A549 treated with AZD9567 at 1 μM for 4 hours (cell line): ENCODE measurements around the gene PTH2. TPM values are rescaled to one million over a fixed set of nuclear protein-coding genes. Genes with fewer than 3 reads are reported as not detected.

Source experiments
- total RNA-seq: library from RNA; stranded (reverse); fragments of 200-300 nt; extraction: Qiagen RNA extraction; gene quantifications from 5 replicates; pipeline ENCODE4 v1.2.3, GENCODE V29; 2022; ENCODE audit not compliant: insufficient read depth

Gene PTH2
- not detected in 5 replicates for total RNA-seq

GRCh38 chr19:49423071-49423984, at the start of gene PTH2:
Gene PTH2 (minus strand): TSS chr19:49423441. CDS start chr19:49423339, 102 bp downstream.

GRCh38 chr19:49453013-49453756, 29.9 kb upstream of the PTH2 start, which contains the start of gene ALDH16A1:
Gene ALDH16A1 (plus strand): TSS chr19:49453225. CDS start chr19:49453332, 107 bp downstream.

GRCh38 chr19:49451430-49452181, 28.4 kb upstream of the PTH2 start, which contains the start of gene PIH1D1:
Gene PIH1D1 (minus strand): TSS chr19:49451814. CDS start chr19:49451574, 240 bp downstream.

GRCh38 chr19:49441210-49441959, 18.1 kb upstream of the PTH2 start, which contains the start of gene SLC17A7:
Gene SLC17A7 (minus strand): TSS chr19:49441527. CDS start chr19:49441379, 148 bp downstream.

GRCh38 chr19:49425178-49425577, 1.9 kb upstream of the PTH2 start, which contains the start of gene GFY:
Gene GFY (plus strand): TSS chr19:49425388. CDS start chr19:49426431, 1,043 bp downstream.

GRCh38 chr19:49387936-49388372, 35.3 kb downstream of the PTH2 start, which contains the start of gene KASH5:
Gene KASH5 (plus strand): TSS chr19:49388249. CDS start chr19:49390884, 2,635 bp downstream.

Other genes with a start within 250 kb of the PTH2 start
- gene SLC6A16, start 98.2 kb downstream of the PTH2 start, total RNA-seq = 1.4 to 2.0 TPM (median 1.4 TPM) in 4 of 5 replicates, not detected in the other
- gene CD37, start 88.0 kb downstream of the PTH2 start, total RNA-seq = not detected in 5 replicates
- 13.2 to 33.0 TPM (median 16.2 TPM) in 5 replicates for gene TEAD2, start 61.0 kb downstream of the PTH2 start, total RNA-seq
- gene DKKL1, start 59.6 kb downstream of the PTH2 start, total RNA-seq = 0.50 to 0.55 TPM (median 0.53 TPM) in 4 of 5 replicates, not detected in the other
- gene KASH5, start 35.2 kb downstream of the PTH2 start, total RNA-seq = 0.20 TPM in 1 of 5 replicates, not detected in the others
- gene GFY, start 1.9 kb upstream of the PTH2 start, total RNA-seq = 0.12 to 0.19 TPM (median 0.15 TPM) in 4 of 5 replicates, not detected in the other
- gene SLC17A7, start 18.1 kb upstream of the PTH2 start, total RNA-seq = 0.63 to 3.0 TPM (median 0.82 TPM) in 5 replicates
- gene PIH1D1, start 28.4 kb upstream of the PTH2 start, total RNA-seq = 66.4 to 97.1 TPM (median 93.3 TPM) in 5 replicates
- gene ALDH16A1, start 29.8 kb upstream of the PTH2 start, total RNA-seq = 13.4 to 27.9 TPM (median 27.3 TPM) in 5 replicates
- 0.89 to 1.6 TPM (median 1.1 TPM) in 4 of 5 replicates, not detected in the other for gene FLT3LG, start 50.8 kb upstream of the PTH2 start, total RNA-seq
- gene RPL13A, start 64.2 kb upstream of the PTH2 start, total RNA-seq = 3,480 to 4,206 TPM (median 3,972 TPM) in 5 replicates
- gene RPS11, start 73.0 kb upstream of the PTH2 start, total RNA-seq = 3,818 to 4,072 TPM (median 3,919 TPM) in 5 replicates
- 22.8 to 30.5 TPM (median 30.2 TPM) in 5 replicates for gene FCGRT, start 89.2 kb upstream of the PTH2 start, total RNA-seq
- gene RCN3, start 104.6 kb upstream of the PTH2 start, total RNA-seq = 1.8 to 4.0 TPM (median 2.4 TPM) in 5 replicates
- 82.3 to 118 TPM (median 113 TPM) in 5 replicates for gene NOSIP, start 157.1 kb upstream of the PTH2 start, total RNA-seq
- 0.71 to 1.0 TPM (median 0.86 TPM) in 4 of 5 replicates, not detected in the other for gene PRRG2, start 157.9 kb upstream of the PTH2 start, total RNA-seq
- gene PRR12, start 167.7 kb upstream of the PTH2 start, total RNA-seq = 21.3 to 31.8 TPM (median 29.3 TPM) in 5 replicates
- 70.6 to 148 TPM (median 141 TPM) in 5 replicates for gene RRAS, start 216.7 kb upstream of the PTH2 start, total RNA-seq
- gene SCAF1, start 218.8 kb upstream of the PTH2 start, total RNA-seq = 39.7 to 68.6 TPM (median 64.4 TPM) in 5 replicates
- 92.2 to 110 TPM (median 99.0 TPM) in 5 replicates for gene IRF3, start 242.4 kb upstream of the PTH2 start, total RNA-seq
- 71.8 to 79.2 TPM (median 75.2 TPM) in 5 replicates for gene BCL2L12, start 242.5 kb upstream of the PTH2 start, total RNA-seq